ENCODE measurements around the gene SPATS2L.

The SPATS2L gene

DNA sequence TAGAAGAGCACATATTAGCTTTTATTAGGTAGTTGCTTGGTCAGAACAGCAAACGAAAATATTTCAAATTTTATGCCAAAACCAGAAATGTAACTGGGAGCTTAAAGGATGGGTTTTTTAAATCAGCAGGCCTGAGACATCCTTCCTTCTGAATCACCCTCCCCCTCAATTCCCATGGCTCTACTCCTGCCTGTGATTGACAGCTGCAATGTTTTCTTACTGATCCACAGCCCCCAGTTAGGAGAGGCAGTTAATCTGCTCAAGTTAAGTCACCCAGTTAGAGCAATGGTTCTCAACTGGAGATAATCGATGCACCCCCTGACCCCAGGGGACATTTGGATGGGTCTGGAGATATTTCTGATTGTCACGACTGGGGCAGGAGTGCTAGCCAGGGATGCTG lies 178.4 kb downstream of the SPATS2L start:
- Histone ChIP-seq H3K9me3 (no peaks in the 10 kb centered on the region), H3K4me1 (no peaks in the 10 kb centered on the region), H3K27ac (no peak overlapping the region), H3K36me3 (peaks cover 7 to 15% (median 9%) of the 10 kb centered on the region in 3 donors), H3K4me3 (no peak overlapping the region), H3K27me3 (no peaks in the 10 kb centered on the region)
- no peak for DNase-seq
- intact Hi-C loops (cut with DNase I; ENCODE audit: low total_unique reads), result no loop called here
- TF ChIP-seq CTCF (IDR thresholded peaks at IDR 0.05), result no peak

DNA sequence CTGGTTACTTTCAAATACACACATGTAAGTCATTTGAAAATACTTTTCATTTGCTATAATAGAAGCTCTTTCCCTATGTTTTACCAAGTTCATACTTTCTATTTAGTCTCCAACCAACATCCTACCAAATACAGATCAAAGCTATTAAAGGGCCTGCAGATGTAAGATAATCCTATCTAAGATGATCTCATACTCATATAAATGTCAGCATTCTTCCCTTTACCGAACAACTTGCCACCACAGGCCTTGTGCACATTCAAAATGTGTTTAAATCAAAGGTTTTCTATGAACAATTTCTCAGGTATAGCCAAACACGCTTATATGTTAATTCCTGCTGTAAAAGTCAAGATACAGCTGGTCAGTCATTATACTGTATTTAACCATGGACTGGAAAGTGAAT lies 180.0 kb downstream of the SPATS2L start:
- intact Hi-C loops (cut with DNase I; ENCODE audit: low total_unique reads), result no loop called here
- Histone ChIP-seq H3K27ac (no peak overlapping the region), H3K27me3 (no peaks in the 10 kb centered on the region), H3K36me3 (peaks cover 22 to 30% (median 22%) of the 10 kb centered on the region in 3 donors), H3K9me3 (no peaks in the 10 kb centered on the region), H3K4me1 (no peaks in the 10 kb centered on the region), H3K4me3 (no peak overlapping the region)
- no peak for TF ChIP-seq CTCF (IDR thresholded peaks at IDR 0.05)
- DNase-seq, result no peak

DNA sequence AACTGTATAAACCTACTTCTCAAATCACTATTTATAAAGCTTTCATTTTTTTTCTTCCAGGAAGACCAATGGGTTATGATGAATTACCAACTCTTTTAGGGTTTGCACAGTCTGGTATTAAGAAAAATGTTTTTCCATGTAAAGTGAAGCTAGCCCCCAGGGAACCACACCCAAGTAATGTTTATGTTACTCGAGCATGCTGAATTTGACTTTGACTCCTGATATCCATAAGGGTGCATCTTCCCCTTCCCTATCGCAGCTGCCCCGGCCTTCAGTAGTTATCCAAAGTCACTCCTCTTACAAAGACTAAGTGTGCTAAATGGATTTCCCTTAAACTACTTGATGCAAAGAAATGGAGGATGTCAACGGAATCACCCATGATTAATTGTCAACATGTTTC lies 181.7 kb downstream of the SPATS2L start:
- no peak overlapping the region for H3K27ac ChIP-seq
- H3K27me3 ChIP-seq, result no peaks in the 10 kb centered on the region
- no peak overlapping the region for H3K4me3 ChIP-seq
- H3K9me3 ChIP-seq, result no peaks in the 10 kb centered on the region
- DNase-seq, result no peak
- peaks cover 28 to 46% (median 38%) of the 10 kb centered on the region in 3 donors for H3K36me3 ChIP-seq
- intact Hi-C loops (cut with DNase I; ENCODE audit: low total_unique reads), result no loop called here
- no peaks in the 10 kb centered on the region for H3K4me1 ChIP-seq
- no peak for TF ChIP-seq CTCF (IDR thresholded peaks at IDR 0.05)

DNA sequence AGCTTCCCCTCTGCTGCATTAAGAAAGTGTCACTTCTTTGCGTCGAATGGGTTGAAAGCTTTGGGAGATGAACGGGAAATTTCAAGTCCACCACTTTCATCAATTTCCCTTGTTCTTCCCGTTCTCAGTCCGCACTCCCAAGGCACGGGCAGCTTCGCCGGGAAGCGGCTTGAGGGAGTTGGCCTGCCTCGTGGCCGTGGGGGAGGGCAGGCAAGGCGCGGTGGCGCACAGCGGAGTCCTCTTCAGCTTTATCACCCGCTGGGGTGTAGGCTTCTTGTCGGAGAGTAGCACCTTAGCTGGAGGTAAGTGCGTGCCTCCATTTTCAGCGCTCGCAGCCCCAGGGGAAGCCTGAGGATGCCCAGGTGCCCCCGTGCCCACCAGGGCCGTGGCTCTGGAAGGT lies 183.5 kb downstream of the SPATS2L start:
- intact Hi-C loops (cut with DNase I; ENCODE audit: low total_unique reads), result no loop called here
- TF ChIP-seq CTCF (IDR thresholded peaks at IDR 0.05), result no peak
- no peak for DNase-seq
- no peak overlapping the region for H3K27ac ChIP-seq
- peaks cover 36 to 59% (median 40%) of the 10 kb centered on the region in 3 donors for H3K36me3 ChIP-seq
- no peaks in the 10 kb centered on the region for H3K9me3 ChIP-seq
- no peak overlapping the region for H3K4me3 ChIP-seq
- H3K27me3 ChIP-seq, result no peaks in the 10 kb centered on the region
- H3K4me1 ChIP-seq, result no peaks in the 10 kb centered on the region

DNA sequence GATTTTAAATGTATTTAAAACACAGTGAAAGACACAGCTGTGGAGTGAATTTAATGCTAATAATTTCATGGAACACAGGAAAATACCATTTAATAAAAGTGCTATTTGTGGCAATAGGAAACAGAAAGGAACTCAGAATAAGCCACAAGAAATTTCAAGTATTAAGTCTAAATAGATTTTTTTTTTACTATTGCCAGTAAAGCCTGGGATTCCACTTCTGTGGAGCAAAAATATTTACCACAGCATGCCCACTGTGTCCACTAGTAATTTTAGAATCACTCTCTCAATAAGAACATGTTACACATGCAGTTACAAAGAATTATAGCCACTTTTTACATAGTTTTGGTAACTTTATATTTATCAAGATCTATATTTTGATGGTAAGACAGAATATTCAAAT lies 186.2 kb downstream of the SPATS2L start:
- H3K4me1 ChIP-seq, result no peaks in the 10 kb centered on the region
- TF ChIP-seq CTCF (IDR thresholded peaks at IDR 0.05), result no peak
- no peak for DNase-seq
- intact Hi-C loops (cut with DNase I; ENCODE audit: low total_unique reads), result no loop called here
- peaks cover 53 to 74% (median 55%) of the 10 kb centered on the region in 3 donors for H3K36me3 ChIP-seq
- H3K9me3 ChIP-seq, result no peaks in the 10 kb centered on the region
- no peak overlapping the region for H3K4me3 ChIP-seq
- H3K27me3 ChIP-seq, result no peaks in the 10 kb centered on the region
- H3K27ac ChIP-seq, result no peak overlapping the region

DNA sequence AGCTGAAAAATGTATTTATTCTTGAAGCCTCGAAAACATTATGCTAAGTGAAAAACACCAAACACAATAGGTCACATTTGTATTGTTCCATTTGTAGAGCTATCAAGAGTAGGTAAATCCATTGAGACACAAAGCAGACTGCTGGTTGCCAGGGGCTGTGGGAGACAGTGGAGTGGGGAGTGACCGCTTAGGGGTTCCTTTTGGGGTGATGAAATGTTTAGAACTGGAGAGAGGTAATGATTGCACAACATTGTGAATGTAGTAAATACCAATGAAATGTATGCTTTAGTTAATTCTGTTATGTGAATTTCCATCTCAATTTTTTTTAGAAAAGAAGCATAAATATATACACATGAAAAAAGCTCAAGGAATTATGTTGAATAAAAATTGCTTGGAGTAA lies 187.6 kb downstream of the SPATS2L start:
- Histone ChIP-seq H3K27me3 (no peaks in the 10 kb centered on the region), H3K9me3 (no peaks in the 10 kb centered on the region), H3K4me3 (no peak overlapping the region), H3K36me3 (peaks cover 61 to 82% (median 65%) of the 10 kb centered on the region in 3 donors), H3K27ac (no peak overlapping the region), H3K4me1 (no peaks in the 10 kb centered on the region)
- no peak for DNase-seq
- no peak for TF ChIP-seq CTCF (IDR thresholded peaks at IDR 0.05)
- intact Hi-C loops (cut with DNase I; ENCODE audit: low total_unique reads), result no loop called here

Data from tibial artery (tissue), 4 donors.